ENCODE results near the gene ERC1. TPM values are rescaled to one million over a fixed set of nuclear protein-coding genes. Genes with fewer than 3 reads are reported as not detected.

The ERC1 gene
- total RNA-seq, 1 experiment from 2014 or later: 39.4 TPM

GRCh38 chr12:1272142-1272541 lies 281.1 kb downstream of the ERC1 start:
- no TSS peak for BruUV-seq (replicated peaks)
- H3K4me1 Mint-ChIP-seq (ENCODE audit: low read depth, unreplicated experiment): no peaks in the 10 kb centered on the region

GRCh38 chr12:1273051-1273450 lies 282.0 kb downstream of the ERC1 start:
- CTCF ChIA-PET: no interaction called here
- no peaks in the 10 kb centered on the region for H3K36me3 Mint-ChIP-seq (ENCODE audit: insufficient read depth, unreplicated experiment)
- H3K27me3 Mint-ChIP-seq (ENCODE audit: unreplicated experiment): no peaks in the 10 kb centered on the region
- H3K9me3 Mint-ChIP-seq (ENCODE audit: low read depth, unreplicated experiment): no peaks in the 10 kb centered on the region
- no peak overlapping the region for H3K4me3 Mint-ChIP-seq (ENCODE audit: low read depth, unreplicated experiment)
- H3K27ac Mint-ChIP-seq (ENCODE audit: unreplicated experiment): no peak overlapping the region
- BruUV-seq (replicated peaks): no TSS peak
- no peak for DNase-seq
- H3K4me1 Mint-ChIP-seq (ENCODE audit: low read depth, unreplicated experiment): no peaks in the 10 kb centered on the region
- TF ChIP-seq CTCF (IDR thresholded peaks at IDR 0.05; ENCODE audit: unreplicated experiment): no peak
- intact Hi-C loops (cut with micrococcal nuclease; ENCODE audit: unreplicated experiment): no loop called here

More at GRCh38 chr12:1272142-1272541, 281.1 kb downstream of the ERC1 start:
- H3K4me3 Mint-ChIP-seq (ENCODE audit: low read depth, unreplicated experiment): no peak overlapping the region
- CTCF ChIA-PET: interaction anchor here (0.7 kb wide), 1 partner anchor 154 kb away, joined by 4 read pairs; no protein-coding TSS in a partner anchor
- no peak overlapping the region for H3K27ac Mint-ChIP-seq (ENCODE audit: unreplicated experiment)
- H3K27me3 Mint-ChIP-seq (ENCODE audit: unreplicated experiment): no peaks in the 10 kb centered on the region
- H3K9me3 Mint-ChIP-seq (ENCODE audit: low read depth, unreplicated experiment): no peaks in the 10 kb centered on the region
- no peak for DNase-seq
- no peaks in the 10 kb centered on the region for H3K36me3 Mint-ChIP-seq (ENCODE audit: insufficient read depth, unreplicated experiment)
- intact Hi-C loops (cut with micrococcal nuclease; ENCODE audit: unreplicated experiment): no loop called here
- TF ChIP-seq CTCF (IDR thresholded peaks at IDR 0.05; ENCODE audit: unreplicated experiment): no peak

- CTCF ChIA-PET: no interaction called here
- Mint-ChIP-seq H3K36me3 (ENCODE audit: insufficient read depth, unreplicated experiment) (no peaks in the 10 kb centered on the region), H3K27me3 (ENCODE audit: unreplicated experiment) (no peaks in the 10 kb centered on the region), H3K4me3 (ENCODE audit: low read depth, unreplicated experiment) (no peak overlapping the region), H3K9me3 (ENCODE audit: low read depth, unreplicated experiment) (no peaks in the 10 kb centered on the region), H3K27ac (ENCODE audit: unreplicated experiment) (no peak overlapping the region), H3K4me1 (ENCODE audit: low read depth, unreplicated experiment) (no peaks in the 10 kb centered on the region)
- TF ChIP-seq CTCF (IDR thresholded peaks at IDR 0.05; ENCODE audit: unreplicated experiment): no peak
- BruUV-seq (replicated peaks): no TSS peak
- no peak for DNase-seq
- intact Hi-C loops (cut with micrococcal nuclease; ENCODE audit: unreplicated experiment): loop anchor here (5.0 kb wide), 2 partner anchors 161 to 299 kb away; no protein-coding TSS in a partner anchor
These were observed 286.9 kb downstream of the ERC1 start for GRCh38 chr12:1277905-1278304.

GRCh38 chr12:1279050-1279449 lies 288.0 kb downstream of the ERC1 start:
- CTCF ChIA-PET: no interaction called here
- no peaks in the 10 kb centered on the region for H3K36me3 Mint-ChIP-seq (ENCODE audit: insufficient read depth, unreplicated experiment)
- no peak overlapping the region for H3K27ac Mint-ChIP-seq (ENCODE audit: unreplicated experiment)
- intact Hi-C loops (cut with micrococcal nuclease; ENCODE audit: unreplicated experiment): loop anchor here (5.0 kb wide), 2 partner anchors 162 to 298 kb away; no protein-coding TSS in a partner anchor
- H3K4me3 Mint-ChIP-seq (ENCODE audit: low read depth, unreplicated experiment): no peak overlapping the region
- no peak for TF ChIP-seq CTCF (IDR thresholded peaks at IDR 0.05; ENCODE audit: unreplicated experiment)
- H3K27me3 Mint-ChIP-seq (ENCODE audit: unreplicated experiment): no peaks in the 10 kb centered on the region
- no peaks in the 10 kb centered on the region for H3K4me1 Mint-ChIP-seq (ENCODE audit: low read depth, unreplicated experiment)
- no peak for DNase-seq
- no TSS peak for BruUV-seq (replicated peaks)
- H3K9me3 Mint-ChIP-seq (ENCODE audit: low read depth, unreplicated experiment): no peaks in the 10 kb centered on the region
